HepG2 (cell line): ENCODE results near the gene PRSS48. TPM values are rescaled to one million over a fixed set of nuclear protein-coding genes. Genes with fewer than 3 reads are reported as not detected.

ENCODE experiments used
- ATAC-seq: fragments of 200-7000 bp; cut with Tn5 transposase; 3 replicates; pipeline ENCODE4 v1.9.1; 2020; ENCODE audit warnings: mild to moderate bottlenecking, moderate library complexity
- BruUV-seq: library from RNA; stranded (reverse); fragments of 400-500 nt; replicated peaks from 2 replicates; lab custom pipeline; 2021; lab: Mats Ljungman, UMichigan
- CTCF ChIA-PET: fragments of 300-600 bp; formaldehyde crosslinking; extraction: SDS; loops from one replicate; lab custom pipeline; 2021; ENCODE audit warnings: low total read pairs, inconsistent platforms, low intra/inter-chr PET ratio; lab: Yijun Ruan, JAX
- POLR2A ChIA-PET: fragments of 350-600 bp; sonication (Branson Sonifier 250); formaldehyde crosslinking; loops from one replicate; lab custom pipeline; 2020; ENCODE audit warnings: antibody characterized with exemption, inconsistent platforms; lab: Yijun Ruan, JAX
- DNase-seq: peaks from one replicate; pipeline ENCODE4 v3.0.0-alpha.2; 2015; ENCODE audit warnings: low spot score
- FAIRE-seq: peaks from 3 replicates; lab custom pipeline; 2011; peaks lifted over from hg19 to GRCh38; lab: Jason Lieb, UNC
- H2AFZ ChIP-seq: one replicate; pipeline ENCODE4 v1.6.1; 2011; ENCODE audit warnings: low read length, inconsistent platforms
- H3K27ac ChIP-seq: fragments of 300-600 bp; 3 replicates; pipeline ENCODE4 v1.8.0; 2011; ENCODE audit warnings: mixed run types, mild to moderate bottlenecking, mixed read lengths, low read length, inconsistent platforms; ENCODE audit not compliant: insufficient read depth; ENCODE audit errors: extremely low read length
- H3K27me3 ChIP-seq, 2 experiments: fragments of 200-600 bp in 1 of 2; 2 replicates in 1 of 2; 3 replicates in 1 of 2; pipeline versions ENCODE4 v1.6.0 to v1.8.0; 2011; ENCODE audit warnings: low read length in 2 of 2, mild to moderate bottlenecking in 2 of 2, moderate library complexity in 2 of 2, inconsistent platforms in 1 of 2; ENCODE audit not compliant: insufficient read depth in 2 of 2, control insufficient read depth in 1 of 2
- H3K36me3 ChIP-seq, 2 experiments: fragments of 200-600 bp in 1 of 2; replicated peaks in 1 of 2; 2 replicates in 1 of 2; 3 replicates in 1 of 2; pipeline versions ENCODE4 v1.5.1 to v1.8.0; 2011; ENCODE audit warnings: low read length in 2 of 2, inconsistent platforms in 1 of 2; ENCODE audit not compliant: insufficient read depth in 2 of 2, control insufficient read depth in 1 of 2
- H3K4me1 ChIP-seq: 2 replicates; pipeline ENCODE4 v1.5.1; 2012; ENCODE audit warnings: low read length, inconsistent platforms; ENCODE audit not compliant: insufficient read depth
- H3K4me2 ChIP-seq: 2 replicates; pipeline ENCODE4 v1.6.0; 2011; ENCODE audit warnings: low read depth, low read length, inconsistent platforms
- H3K4me3 ChIP-seq, 3 experiments: fragments of 200-600 bp in 1 of 3; sonication (generic), shearing (Covaris generic) in 1 of 3; replicated peaks in 1 of 3; 2 replicates each; pipeline ENCODE4 v1.5.1; 2011 to 2016; ENCODE audit warnings: low read length in 3 of 3, inconsistent platforms in 2 of 3, low read depth in 2 of 3, mild to moderate bottlenecking in 2 of 3, control low read depth in 1 of 3, mixed read lengths in 1 of 3; ENCODE audit not compliant: insufficient read depth in 1 of 3
- H3K79me2 ChIP-seq: one replicate; pipeline ENCODE4 v1.6.1; 2011; ENCODE audit warnings: low read length, inconsistent platforms; ENCODE audit not compliant: insufficient read depth
- H3K9ac ChIP-seq: 2 replicates; pipeline ENCODE4 v1.6.0; 2011; ENCODE audit warnings: mild to moderate bottlenecking, low read depth, low read length, inconsistent platforms; ENCODE audit not compliant: insufficient read depth
- H3K9me3 ChIP-seq: 2 replicates; pipeline ENCODE4 v1.5.1; 2012; ENCODE audit warnings: mild to moderate bottlenecking, low read length
- H4K20me1 ChIP-seq: 2 replicates; pipeline ENCODE4 v1.6.0; 2011; ENCODE audit warnings: inconsistent platforms, mild to moderate bottlenecking, low read length, moderate library complexity; ENCODE audit not compliant: insufficient read depth
- ATRX ChIP-seq: sonication (generic); formaldehyde crosslinking; IDR thresholded peaks from 2 replicates; pipeline ENCODE4 v1.4.0; 2020; ENCODE audit warnings: missing genetic modification reagents, borderline replicate concordance
- BRD4 ChIP-seq: sonication (generic); formaldehyde crosslinking; IDR thresholded peaks from 2 replicates; pipeline ENCODE4 v1.4.0; 2020; ENCODE audit warnings: missing genetic modification reagents
- FOXP1 ChIP-seq, 2 experiments: fragments of 450-650 bp in 1 of 2; IDR thresholded peaks; 2 replicates each; pipeline ENCODE4 v1.6.1; 2017 to 2018; ENCODE audit warnings: antibody characterized with exemption in 1 of 2
- GATA4 ChIP-seq: sonication (generic); IDR thresholded peaks from 2 replicates; pipeline ENCODE4 v1.6.1; 2016; ENCODE audit warnings: antibody characterized with exemption, low read depth, borderline replicate concordance
- GPN1 ChIP-seq: sonication (generic); formaldehyde crosslinking; IDR thresholded peaks from 2 replicates; pipeline ENCODE4 v1.5.1; 2020; ENCODE audit warnings: missing genetic modification reagents, borderline replicate concordance
- HIVEP1 ChIP-seq: sonication (generic); formaldehyde crosslinking; IDR thresholded peaks from 2 replicates; pipeline ENCODE4 v1.4.0; 2020; ENCODE audit warnings: mild to moderate bottlenecking, missing genetic modification reagents
- KDM3A ChIP-seq: IDR thresholded peaks from 2 replicates; pipeline ENCODE4 v1.6.1; 2018; ENCODE audit warnings: low read depth, missing compliant biosample characterization
- MTA1 ChIP-seq: sonication (generic); formaldehyde crosslinking; IDR thresholded peaks from 2 replicates; pipeline ENCODE4 v1.4.0; 2020; ENCODE audit warnings: missing genetic modification reagents, mild to moderate bottlenecking, borderline replicate concordance
- NFAT5 ChIP-seq: sonication (generic); formaldehyde crosslinking; IDR thresholded peaks from 2 replicates; pipeline ENCODE4 v1.4.0; 2020; ENCODE audit warnings: missing genetic modification reagents
- PHF8 ChIP-seq: sonication (generic); formaldehyde crosslinking; IDR thresholded peaks from 2 replicates; pipeline ENCODE4 v1.5.0; 2020; ENCODE audit warnings: missing genetic modification reagents
- RBFOX2 ChIP-seq: fragments of 200-400 bp; formaldehyde crosslinking; IDR thresholded peaks from 2 replicates; pipeline ENCODE4 v1.6.1; 2017; ENCODE audit warnings: low read depth, mild to moderate bottlenecking, low read length
- SOX5 ChIP-seq: IDR thresholded peaks from 2 replicates; pipeline ENCODE4 v1.6.1; 2016; ENCODE audit warnings: borderline replicate concordance
- U2AF2 ChIP-seq: fragments of 200-400 bp; formaldehyde crosslinking; IDR thresholded peaks from 2 replicates; pipeline ENCODE4 v1.6.1; 2017; ENCODE audit warnings: low read depth, mild to moderate bottlenecking, low read length
- ZNF136 ChIP-seq: sonication (generic); formaldehyde crosslinking; IDR thresholded peaks from 2 replicates; pipeline ENCODE4 v1.8.1; 2022; ENCODE audit warnings: low read depth, mild to moderate bottlenecking, moderate library complexity, missing genetic modification reagents
- ZNF160 ChIP-seq: sonication (generic); formaldehyde crosslinking; IDR thresholded peaks from 2 replicates; pipeline ENCODE4 v1.8.0; 2022; ENCODE audit warnings: mild to moderate bottlenecking, inconsistent platforms, missing genetic modification reagents
- ZNF251 ChIP-seq: sonication (generic); formaldehyde crosslinking; IDR thresholded peaks from 2 replicates; pipeline ENCODE4 v1.9.0; 2021; ENCODE audit warnings: mild to moderate bottlenecking, missing genetic modification reagents
- WGBS: methylation state at CpG from one replicate; pipeline ENCODE4 v1.1.6; 2017; ENCODE audit warnings: low lambda C conversion rate; 5-methylcytosine and 5-hydroxymethylcytosine counted together
- in situ Hi-C: cut with HindIII; loops from 2 replicates; pipeline ENCODE4 v1.10.0; 2017; ENCODE audit warnings: low pct_unique_long_range_greater_than_20kb; ENCODE audit not compliant: extremely low pct_ligation_motif_present
- intact Hi-C: fragments of 100-400 bp; cut with micrococcal nuclease; formaldehyde crosslinking; loops from one replicate; pipeline ENCODE4 v1.10.0; 2022; ENCODE audit not compliant: unreplicated experiment
- polyA plus RNA-seq, 8 experiments: library from polyadenylated mRNA; depleted of rRNA in 3 of 8; stranded (reverse) in 7 of 8; unstranded in 1 of 8; fragments of >200 nt; fragmentation: Illumina TruSeq in 4 of 8; extraction: Trizol in 4 of 8; gene quantifications; 2 replicates each; pipeline versions ENCODE4 v1.2.1 to v1.2.3, GENCODE V29; 2011 to 2016; ENCODE audit warnings: low read depth in 4 of 8, missing spikeins in 1 of 8, mixed read lengths in 1 of 8; ENCODE audit not compliant: insufficient read depth in 1 of 8
- total RNA-seq, 5 experiments: library from RNA; depleted of rRNA; stranded (reverse); fragments of >200 nt; fragmentation: Illumina TruSeq; extraction: Trizol; gene quantifications; 2 replicates each; pipeline ENCODE4 v1.2.3, GENCODE V29; 2016; ENCODE audit warnings: low read depth in 1 of 5

The PRSS48 gene
- total and polyA plus RNA-seq, 2 of the 13 experiments (the other 11 are each of a cell fraction or from before 2014, with no cell fraction given), result not detected

GRCh38 chr4:151322570-151322969 is 45.6 kb downstream of the PRSS48 start:
- H3K4me2 ChIP-seq, result peak overlapping the region; percentile 86
- no peak for FAIRE-seq
- H3K9me3 ChIP-seq, result no peaks in the 10 kb centered on the region
- POLR2A ChIA-PET, result interaction anchor here (1.4 to 3.7 kb wide), 4 partner anchors 8 to 71 kb away, joined by 3 to 49 read pairs (median 26); no protein-coding TSS in a partner anchor
- no TSS peak for BruUV-seq
- peaks cover 67% of the 10 kb centered on the region for H3K79me2 ChIP-seq
- in situ Hi-C loops, result no loop called here
- no peaks in the 10 kb centered on the region; a peak in 1 of 5 replicates for H3K27me3 ChIP-seq
- H3K4me3 ChIP-seq, result peak overlapping the region; percentile 80 to 84 (median 83); a peak in 5 of 6 replicates
- no peak overlapping the region for H2AFZ ChIP-seq
- CTCF ChIA-PET, result no interaction called here
- H4K20me1 ChIP-seq, result peaks cover 31% of the 10 kb centered on the region
- H3K9ac ChIP-seq, result peak overlapping the region; percentile 99
- H3K27ac ChIP-seq, result peak overlapping the region; percentile 100
- DNase-seq, result no peak
- intact Hi-C loops, result loop anchor here (1.0 to 5.0 kb wide), 2 partner anchors 22 to 45 kb away; partner anchors contain the start of gene PRSS48
- no peak for ATAC-seq
- peaks cover 67% of the 10 kb centered on the region for H3K4me1 ChIP-seq
- TF ChIP-seq ZNF136 (CRISPR knock-in tag) (no peak), HIVEP1 (no peak), MTA1 (no peak), GATA4 (no peak), BRD4 (no peak), GPN1 (no peak), ATRX (CRISPR knock-in tag) (no peak)
- H3K36me3 ChIP-seq, result peaks cover 0 to 14% of the 10 kb centered on the region in 2 experiments

- H3K27ac ChIP-seq, result peak overlapping the region; percentile 100
- CTCF ChIA-PET, result no interaction called here
- intact Hi-C loops, result loop anchor here (1.0 to 5.0 kb wide), 2 partner anchors 46 to 85 kb away; partner anchors contain the start of gene PRSS48
- H3K4me3 ChIP-seq, result peak overlapping the region; percentile 80 to 84 (median 83)
- H3K9me3 ChIP-seq, result no peaks in the 10 kb centered on the region
- 0% methylated on average over 1 of the region's 1 CpG for WGBS
- peak overlapping the region; percentile 99 for H3K9ac ChIP-seq
- ATAC-seq (no peak), DNase-seq (no peak), FAIRE-seq (no peak)
- no TSS peak for BruUV-seq
- peaks cover 56% of the 10 kb centered on the region for H3K79me2 ChIP-seq
- no peaks in the 10 kb centered on the region; a peak in 1 of 5 replicates for H3K27me3 ChIP-seq
- H3K36me3 ChIP-seq, result peaks cover 0 to 13% of the 10 kb centered on the region in 2 experiments; a peak in 4 of 5 replicates
- no peak overlapping the region for H2AFZ ChIP-seq
- POLR2A ChIA-PET, result interaction anchor here (1.0 to 3.7 kb wide), 12 partner anchors 10 to 117 kb away, joined by 3 to 49 read pairs (median 4); partner anchors contain the start of gene PRSS48
- in situ Hi-C loops, result no loop called here
- H4K20me1 ChIP-seq, result peaks cover 24% of the 10 kb centered on the region
- peak overlapping the region; percentile 86 for H3K4me2 ChIP-seq
- H3K4me1 ChIP-seq, result peaks cover 69% of the 10 kb centered on the region
- TF ChIP-seq ZNF160 (no peak), ZNF251 (CRISPR knock-in tag) (no peak), FOXP1 (IDR thresholded peaks at IDR 0.05) (no peak), FOXP1 (CRISPR knock-in tag; IDR thresholded peaks at IDR 0.05) (peak; percentile 4; the same call in 1 of the 2 replicates), NFAT5 (no peak), U2AF2 (no peak), RBFOX2 (peak; percentile 76), PHF8 (CRISPR knock-in tag) (0 out of 2 replicates have a peak, but pooled peaks have one; percentile 3), SOX5 (CRISPR knock-in tag) (no peak), KDM3A (CRISPR knock-in tag) (no peak)
Observed at GRCh38 chr4:151323667-151324066, 46.7 kb downstream of the PRSS48 start.
